ENCODE measurements around the gene PHLPP1.

Gene PHLPP1

DNA sequence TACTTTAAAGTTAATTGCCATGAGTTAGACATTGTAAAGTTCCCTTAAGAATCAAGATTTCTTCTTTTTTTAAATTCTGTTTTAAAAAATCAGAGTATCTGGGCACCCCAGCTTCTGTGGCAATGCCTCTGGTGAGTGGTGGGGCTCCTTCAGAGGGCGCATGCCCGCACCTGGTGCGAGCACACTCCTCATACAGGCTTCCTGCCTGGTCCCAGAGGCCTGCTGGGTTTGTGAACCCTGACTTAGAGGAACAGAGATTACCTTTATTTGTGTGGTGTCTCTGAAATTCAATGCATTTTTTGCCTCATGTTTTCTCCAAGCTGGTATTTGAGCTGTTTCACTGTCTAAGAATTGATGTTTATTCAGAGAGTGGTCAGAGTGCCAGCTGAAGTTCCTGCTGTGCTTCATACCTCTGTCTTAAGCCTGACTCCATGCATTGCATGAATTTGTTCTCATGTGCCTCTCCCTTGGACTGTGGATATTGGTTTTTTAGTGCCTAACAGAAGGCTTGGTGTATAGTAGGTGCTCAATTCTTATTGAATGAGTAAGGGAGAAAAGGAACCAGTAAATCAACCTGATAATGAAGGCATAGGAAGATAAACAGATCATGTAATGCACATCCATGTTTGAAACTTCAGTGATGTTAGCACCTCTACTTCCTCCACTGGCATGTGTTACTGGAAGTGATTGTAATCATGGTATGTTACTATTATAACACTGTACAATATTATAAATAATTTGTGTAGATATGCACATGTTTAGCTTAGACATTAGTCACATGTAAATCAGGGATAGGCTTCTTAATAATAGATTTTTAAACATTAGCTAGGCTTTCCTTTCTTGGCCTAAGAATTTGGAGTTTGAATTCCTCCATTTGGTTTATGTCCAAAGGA is 29.0 kb downstream of the PHLPP1 start:
- DNase-seq: peak; percentile 29

DNA sequence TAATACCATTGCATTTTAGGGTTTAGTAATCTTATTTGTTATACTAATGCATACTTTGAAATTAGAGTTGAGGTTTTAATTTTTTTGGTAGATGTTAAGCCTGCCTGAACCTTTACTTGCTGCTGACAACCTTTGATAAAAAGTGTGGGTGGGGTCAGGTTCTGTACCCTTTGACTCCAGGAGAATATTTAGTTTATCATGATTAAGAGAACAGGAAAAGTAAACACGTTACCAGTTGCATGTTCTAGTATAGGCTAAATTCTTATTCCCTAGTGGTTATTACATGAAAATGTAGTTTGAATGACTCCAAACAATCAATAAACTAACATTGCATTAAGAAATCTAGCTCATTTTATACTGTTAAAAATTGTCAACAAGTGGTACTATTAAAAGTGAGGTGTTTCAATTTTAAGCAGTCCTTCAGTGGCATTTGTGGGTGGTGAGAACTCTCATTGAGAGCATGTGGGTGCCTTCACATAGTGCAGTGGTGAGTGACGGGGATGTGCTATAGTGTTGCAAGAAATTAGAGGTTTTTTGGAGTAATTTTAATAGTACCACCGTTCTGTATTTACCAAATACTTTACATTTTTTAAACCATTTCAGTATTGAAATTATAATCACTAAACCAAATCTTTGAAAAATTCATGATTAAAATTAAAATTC is 29.9 kb downstream of the PHLPP1 start:
- no peak for DNase-seq

DNA sequence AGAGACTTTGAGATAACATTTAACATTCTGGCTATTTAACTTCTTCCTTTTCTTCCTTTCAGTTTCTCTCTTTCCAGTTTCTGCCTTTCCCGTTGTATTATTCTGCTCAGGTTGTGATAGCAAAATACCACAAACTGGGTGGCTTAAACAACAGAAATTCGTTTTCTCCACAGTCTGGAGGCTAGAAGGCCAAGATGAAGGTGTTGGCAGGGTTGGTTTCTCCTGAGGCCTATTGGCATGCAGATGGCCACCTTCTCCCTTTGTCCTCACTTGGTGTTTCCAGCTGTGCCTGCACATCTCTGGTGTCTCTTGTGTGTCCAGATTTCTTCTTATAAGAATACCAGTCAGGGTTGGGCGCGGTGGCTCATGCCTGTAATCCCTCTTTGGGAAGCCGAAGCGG is 34.0 kb downstream of the PHLPP1 start:
- no peak for DNase-seq

DNA sequence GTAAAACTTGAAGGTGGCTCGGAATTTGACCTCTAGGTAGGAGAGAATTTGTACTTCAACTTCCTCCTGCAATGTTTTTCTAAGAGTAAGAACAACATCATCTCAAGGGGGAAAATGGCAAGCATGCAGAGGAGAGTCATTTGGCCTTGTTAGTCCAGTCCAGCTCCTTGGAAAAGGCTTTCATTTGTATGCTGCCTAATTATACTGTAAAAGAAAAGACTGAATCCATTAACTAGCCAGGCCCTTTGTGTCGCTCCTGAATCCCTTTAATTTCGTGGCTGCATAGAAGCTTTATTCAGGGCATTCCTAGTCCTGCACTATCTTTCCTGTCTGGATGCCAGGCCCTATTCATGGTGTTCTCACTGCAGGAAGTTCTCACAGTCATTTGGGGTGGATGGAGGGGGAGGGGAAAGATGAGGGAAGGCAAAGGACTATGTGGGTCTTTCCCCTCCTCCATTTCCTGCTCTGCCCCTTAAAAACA is 36.0 kb downstream of the PHLPP1 start:
- peak; percentile 48 for DNase-seq

DNA sequence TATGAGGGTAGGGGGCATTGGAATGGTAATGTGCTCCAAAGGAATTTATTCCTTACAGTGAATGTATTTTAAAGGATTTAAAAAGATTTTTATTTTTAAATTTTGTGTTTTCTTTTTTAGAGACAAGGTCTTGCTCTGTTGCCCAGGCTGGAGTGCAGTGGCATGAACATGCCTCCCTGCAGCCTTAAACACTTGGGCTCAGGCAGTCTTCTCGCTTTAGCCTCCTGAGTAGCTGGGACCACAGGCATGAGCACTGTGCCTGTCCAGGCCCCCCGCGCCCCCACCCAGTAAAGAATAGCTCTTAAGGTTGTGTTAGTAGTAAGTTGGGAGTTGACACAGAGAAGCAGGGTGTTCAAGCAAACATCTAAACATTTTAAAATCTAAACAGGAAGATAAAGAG is 36.6 kb downstream of the PHLPP1 start:
- DNase-seq: no peak

DNA sequence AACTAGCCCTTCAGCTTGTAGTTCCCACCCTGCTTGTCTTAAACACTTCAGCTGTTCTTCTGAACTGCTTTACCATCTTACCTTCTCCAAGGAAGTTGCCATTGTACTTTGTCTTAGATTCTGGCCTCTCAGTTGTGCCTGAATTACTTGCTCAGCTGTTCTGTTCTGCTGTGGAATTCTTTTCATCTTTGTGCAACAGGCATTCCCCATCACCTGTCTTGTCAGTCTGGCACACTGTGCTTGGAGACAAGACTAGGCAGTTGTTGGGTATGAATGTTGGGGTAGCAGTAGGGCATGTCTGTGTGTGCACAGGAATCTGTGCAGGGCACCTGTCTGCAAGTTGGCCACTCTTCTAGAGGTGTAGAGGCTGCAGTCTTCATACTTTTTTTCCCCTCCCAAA is 38.7 kb downstream of the PHLPP1 start:
- no peak for DNase-seq

DNA sequence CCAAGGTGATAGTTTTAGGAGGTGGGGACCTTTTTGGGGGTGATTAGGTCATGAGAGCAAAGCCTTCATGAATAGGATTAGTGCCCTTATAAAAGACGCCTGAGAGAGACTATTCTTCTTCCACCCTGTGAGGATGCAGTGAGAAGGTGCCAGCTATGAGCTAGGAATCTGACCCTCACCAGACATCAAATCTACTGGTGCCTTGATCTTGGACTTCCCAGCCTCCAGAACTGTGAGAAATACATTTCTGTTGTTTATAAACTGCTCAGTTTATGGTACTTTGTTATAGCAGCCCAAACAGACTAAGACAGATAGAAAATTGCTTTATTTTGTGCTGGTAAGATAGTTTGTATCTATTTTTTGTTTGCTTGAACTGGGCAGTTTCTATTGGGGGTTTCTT is 40.1 kb downstream of the PHLPP1 start:
- DNase-seq: no peak

DNA sequence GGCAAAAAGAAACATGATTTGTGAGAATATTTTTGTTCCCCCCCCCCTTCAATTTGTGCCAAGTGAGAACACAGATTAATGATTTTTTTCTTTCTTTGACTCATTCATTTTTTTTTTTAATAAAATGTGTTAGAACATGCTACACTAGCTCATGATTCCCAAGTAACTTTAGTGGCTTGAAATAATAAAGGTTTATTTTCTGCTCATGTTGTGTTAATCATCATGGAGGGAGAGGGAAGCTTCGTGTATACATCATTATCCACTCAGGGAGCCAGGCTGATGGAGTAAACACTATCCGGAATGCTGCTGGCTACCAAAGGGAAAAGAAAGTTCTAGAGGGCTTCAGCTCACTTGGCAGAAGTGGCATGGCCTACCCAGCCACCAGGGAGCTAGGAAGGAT is 40.6 kb downstream of the PHLPP1 start:
- DNase-seq: no peak

DNA sequence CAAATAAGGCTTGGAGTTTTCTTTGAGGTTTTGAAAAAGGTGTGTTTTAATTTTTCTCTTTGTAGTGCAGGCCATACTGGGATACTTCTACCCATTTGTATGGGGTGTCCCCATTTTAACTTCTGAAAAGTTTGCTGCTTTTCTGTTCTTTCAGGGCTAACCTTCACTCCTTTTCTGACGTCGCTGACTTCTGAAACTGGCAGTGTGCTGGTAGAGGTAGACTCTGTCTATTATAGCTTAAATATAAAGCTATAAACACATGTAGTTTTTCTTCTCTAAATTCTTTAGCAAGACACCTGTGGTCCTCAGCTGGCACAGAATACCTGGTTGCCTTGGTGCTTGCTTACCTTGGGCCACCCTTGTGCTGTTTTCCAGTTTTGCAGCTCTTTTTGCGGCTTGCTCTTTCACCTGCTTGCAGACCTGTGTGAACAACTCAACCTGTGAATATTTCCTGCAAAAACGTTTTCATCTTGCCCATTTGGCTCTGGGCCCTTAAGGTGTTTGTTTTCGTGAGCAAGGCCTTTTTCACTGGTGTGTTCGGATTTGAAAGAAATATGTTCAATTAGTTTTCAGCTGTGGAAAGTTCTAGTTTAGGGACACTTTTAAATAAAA is 42.2 kb downstream of the PHLPP1 start:
- no peak for DNase-seq

DNA sequence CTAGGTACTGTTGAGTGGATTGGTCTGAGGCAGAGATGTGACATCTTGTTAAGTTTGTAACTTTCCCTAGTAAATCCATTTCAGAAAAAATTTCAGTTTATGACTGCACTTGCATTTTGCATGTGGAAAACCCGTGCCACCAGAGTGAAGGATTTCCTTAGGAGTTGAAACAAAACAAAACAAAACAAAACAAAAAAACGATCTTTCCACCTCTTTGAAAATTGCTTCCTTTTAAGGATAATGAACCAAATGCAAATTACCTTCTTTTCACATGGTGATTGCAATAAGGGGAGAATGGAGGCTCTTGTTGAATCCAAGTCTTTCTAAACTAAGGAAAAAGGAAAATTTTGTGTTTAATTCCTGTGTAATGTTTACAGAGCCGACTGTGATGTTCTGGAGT is 43.2 kb downstream of the PHLPP1 start:
- no peak for DNase-seq

DNA sequence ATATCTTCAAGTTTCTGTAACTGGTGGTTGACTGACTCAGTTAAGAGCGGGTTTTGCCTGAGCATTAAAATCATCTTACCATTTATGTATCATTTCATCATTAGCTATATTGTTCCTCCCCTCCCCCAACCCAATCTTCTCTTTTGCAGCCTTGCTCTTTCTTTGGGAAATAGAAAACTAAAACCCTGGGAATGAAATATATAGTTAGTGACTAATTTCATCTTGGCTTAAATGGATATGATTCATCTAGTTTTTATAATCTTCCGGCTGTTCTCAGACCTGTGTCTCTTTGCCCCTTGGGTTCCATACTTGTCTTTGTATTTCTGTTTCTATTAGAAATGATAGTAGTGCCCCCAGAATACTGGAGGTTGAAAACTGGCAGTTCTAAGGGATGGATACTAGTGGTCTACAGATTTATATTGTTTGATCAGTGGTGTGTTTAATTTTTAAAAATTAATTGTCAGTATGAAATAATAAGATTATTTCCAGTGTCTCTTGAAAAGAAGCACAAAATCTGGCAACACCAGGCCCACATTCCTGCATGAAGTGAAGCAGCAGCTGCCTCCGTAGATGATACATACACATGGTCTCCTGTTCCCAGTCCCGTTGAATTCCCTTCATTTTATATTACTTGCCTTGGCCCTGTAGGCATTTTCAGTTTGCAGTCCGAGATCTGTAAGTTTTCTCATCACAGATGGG is 44.5 kb downstream of the PHLPP1 start:
- DNase-seq: peak; percentile 66

DNA sequence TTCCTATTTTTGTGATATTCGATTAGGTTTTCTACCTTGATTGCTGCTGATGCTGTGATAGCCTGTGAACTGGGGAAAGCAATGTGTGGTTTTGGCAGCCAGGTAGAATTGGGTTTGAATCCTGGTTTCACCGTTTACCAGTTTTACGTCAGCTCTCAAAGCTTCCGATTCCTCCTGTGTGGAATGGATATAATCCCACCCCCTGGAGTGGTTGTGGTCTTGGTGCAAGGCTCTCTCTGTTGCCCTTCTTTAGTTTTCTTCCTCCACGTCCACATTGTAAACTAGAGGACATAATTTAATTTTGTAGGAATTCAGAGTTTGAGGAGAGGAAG is 45.0 kb downstream of the PHLPP1 start:
- no peak for DNase-seq

DNA sequence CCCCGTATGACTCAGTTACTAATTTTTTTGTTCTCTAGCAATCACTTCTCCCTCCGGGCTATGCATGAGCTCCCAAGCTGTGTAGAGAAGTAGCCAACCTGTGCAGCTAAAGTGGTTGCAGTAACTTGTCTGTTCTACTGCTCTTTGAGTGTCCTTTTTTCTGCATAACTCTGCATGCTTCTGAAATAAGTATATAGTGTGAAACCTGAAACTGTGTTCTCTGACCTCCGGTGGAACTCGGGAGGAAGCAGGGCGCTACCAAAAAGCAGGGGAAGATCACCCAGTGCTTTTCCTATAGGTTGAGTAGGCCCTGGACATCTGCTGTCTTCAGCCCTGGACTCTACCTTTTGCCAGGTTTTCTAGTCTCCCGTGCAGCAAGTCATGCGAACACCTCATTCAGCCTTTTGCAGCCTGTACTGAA is 47.8 kb downstream of the PHLPP1 start:
- no peak for DNase-seq

DNA sequence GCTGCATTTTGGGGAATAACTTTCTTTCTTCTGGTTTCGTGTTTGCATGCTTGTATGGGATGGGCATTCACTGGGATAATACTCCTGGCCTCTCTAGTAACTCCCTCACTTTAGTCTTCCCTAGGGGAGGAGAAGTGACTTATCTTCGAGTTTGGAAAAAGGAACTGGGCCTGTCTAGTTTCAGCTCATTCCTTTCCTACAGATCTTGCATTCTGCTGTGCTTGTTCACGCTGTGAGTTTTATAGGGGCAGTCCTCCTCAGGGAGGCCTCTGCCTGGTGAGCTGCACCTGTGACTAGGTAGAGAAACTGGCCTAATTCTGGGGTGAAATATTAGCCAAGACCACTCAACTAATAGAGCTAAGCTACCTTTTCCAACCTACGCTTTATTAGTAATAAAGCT is 50.9 kb downstream of the PHLPP1 start:
- DNase-seq: no peak

DNA sequence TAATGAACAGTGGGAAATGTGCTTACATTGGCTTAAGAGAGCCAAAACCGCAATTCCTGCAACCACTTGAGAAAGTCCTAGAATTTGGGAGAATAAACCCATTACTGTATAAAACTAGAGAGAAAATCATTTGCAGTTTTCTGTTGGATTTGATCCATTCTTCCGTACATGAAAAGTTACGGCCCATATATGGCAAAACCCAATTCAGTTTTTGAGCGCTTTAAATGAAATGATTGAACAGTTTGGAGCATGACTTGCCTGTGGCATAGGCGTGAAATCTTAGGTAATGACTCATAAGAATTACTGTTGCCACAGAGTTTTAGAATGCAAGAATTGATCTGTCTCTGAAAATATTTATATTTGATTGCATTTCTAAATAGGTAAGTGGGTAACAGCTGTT is 52.0 kb downstream of the PHLPP1 start:
- peak; percentile 75 for DNase-seq

DNA sequence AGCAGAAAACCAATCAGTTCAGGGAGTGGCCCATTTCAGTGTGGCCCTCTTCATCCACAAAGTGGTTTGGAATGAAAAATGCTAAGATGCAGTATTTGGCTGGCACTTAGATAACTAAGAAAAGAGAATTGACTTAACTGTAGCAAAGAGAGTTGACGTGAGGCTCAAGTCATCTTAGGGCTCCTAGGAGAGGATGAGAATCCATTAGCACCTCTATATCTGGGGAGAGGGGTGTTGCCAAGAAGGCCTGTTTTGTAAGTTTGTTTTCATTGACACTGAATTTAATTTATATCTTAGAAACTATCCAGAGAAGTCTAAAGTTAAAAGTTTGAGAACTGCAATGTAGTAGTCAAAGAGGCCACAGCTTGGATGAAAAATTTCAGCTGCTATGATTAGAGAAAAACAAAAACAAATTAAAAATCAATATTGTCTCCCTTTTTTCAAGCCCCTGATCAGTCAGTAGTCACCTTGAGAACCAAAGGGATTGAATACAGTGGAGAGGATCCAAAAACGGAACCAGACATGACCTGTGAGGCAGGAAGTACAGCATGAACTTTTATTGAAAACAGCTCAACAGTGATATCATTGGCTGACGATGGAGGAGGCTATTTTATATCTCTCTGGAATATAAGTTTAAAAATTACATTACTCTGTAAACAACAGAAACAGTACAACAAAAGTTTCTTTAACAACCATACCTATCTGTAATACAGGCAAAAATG is 52.7 kb downstream of the PHLPP1 start:
- no peak for DNase-seq

DNA sequence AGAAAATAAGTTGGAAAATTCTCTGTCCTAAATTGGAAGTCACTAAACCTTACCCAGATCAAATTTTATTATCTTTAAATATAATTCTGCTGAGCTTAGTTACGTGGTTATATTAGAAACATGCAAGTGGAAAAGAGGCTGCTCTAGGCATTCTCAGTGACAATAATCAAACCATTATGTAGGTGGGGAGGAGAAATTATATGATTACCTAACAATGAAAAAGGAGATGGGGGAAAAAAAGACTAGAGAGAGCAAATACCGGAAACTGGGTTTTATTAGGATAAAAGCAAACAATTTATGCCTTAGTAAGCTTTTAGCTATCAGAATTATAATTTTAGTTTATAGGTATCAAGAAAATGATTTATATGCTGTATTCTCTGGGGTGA is 53.2 kb downstream of the PHLPP1 start:
- DNase-seq: no peak

DNA sequence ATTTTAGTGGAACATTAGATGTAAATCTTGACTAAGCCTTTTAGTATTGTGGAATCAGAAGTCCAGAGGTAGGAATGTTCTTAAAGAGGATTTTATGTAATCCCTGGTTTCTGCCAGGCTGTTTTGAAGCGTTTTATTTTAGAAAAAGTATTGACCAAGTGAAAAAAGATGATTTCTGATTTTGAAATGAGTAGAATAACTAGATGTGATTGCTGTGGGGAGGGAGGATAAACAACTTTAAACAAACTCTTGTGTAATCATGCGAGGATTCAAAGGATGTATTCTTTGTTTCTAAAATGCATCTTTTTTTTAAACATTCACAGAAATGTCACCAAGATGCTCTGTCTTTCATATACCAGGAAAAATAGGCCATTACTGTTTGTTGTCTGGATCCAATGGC is 53.9 kb downstream of the PHLPP1 start:
- DNase-seq: no peak

DNA sequence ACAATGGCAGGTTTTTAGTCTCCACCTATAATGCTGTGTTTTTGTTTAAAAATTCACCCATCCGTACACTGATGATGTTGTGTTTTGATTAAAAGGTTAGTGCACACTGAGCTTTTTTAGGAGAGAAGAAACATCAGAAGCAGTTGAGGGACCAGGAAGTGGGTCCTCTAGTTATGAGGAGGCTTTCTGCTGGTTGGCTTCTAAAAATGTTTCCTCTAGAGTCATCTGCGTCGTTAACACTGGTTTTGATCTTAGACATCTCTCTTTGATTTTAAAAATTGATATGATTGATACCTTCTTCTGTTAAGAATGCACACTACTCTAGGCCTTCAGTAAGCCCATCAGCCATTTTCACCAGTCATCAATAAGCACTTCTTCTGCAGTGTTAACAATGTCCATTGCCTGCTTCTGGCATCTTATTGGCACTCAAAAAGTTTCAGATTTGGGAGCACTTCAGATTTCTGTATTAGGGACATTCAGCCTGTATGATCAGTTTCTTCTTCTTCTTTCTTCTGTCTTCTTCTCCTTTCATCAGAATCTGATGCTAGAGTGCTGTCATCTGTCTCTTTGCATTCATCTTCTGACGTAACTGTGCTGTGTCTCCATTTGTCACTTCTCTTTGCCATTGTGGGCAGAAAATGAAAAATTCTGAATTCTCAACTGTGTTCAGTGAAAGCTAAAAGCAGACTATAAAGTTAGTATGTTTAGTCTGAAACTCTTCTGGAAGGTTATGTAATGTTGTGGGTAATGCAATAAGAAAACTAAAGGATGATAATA is 56.3 kb downstream of the PHLPP1 start:
- DNase-seq: no peak

DNA sequence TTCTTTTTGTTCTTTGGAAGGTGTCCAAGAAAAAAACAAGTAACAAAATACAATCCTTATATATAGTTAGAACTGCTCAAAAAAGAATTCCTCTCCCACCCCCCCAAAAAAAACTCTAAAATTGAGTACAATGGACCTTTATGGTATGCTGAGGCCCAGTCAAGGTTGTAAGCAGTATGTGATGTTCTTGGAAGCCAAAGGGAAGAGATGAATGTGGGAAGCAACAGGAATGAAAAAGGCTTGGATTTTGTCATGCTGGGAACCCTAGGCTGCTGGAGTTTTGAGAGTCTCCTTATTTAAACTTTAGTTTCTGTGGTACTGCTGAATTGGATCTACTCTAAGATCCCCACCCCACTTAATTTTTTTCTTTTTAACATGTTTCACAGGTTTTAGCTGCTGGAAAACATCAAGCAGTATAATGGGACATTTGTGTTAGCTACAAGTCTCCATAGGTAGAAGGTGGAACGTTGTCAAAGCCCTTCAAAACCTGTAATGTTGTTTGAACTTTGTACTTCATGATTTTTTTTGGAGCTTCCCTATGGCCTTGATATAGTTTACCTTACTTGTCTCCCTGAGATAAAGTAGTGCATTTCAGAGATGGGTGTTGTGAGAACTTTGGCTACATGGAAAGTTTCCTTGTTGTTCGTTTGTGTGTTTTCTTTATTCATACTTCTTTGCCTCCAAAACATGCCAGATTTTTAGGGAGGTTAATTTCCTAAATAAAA is 57.7 kb downstream of the PHLPP1 start:
- DNase-seq: no peak

DNA sequence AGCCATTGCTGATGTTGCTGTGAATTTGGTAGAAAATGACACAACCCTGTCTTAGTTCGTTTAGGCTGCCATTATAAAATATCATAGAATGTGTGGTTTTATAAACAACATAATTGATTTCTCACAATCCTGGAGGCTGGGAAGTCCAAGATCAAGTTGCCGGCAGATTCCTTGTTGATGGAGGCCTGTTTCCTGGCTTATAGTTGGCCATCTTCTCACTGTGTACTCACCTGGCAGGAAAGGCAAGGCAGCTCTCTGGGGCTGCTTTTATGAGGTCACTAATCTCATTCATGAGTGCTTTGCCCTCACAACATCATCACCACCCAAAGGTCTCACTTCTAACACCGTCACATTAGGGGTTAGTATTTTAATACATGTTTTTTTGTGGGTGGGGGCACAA is 58.4 kb downstream of the PHLPP1 start:
- no peak for DNase-seq
